GM12878 (cell line): ENCODE measurements around the gene ACACA. TPM values are rescaled to one million over a fixed set of nuclear protein-coding genes. Genes with fewer than 3 reads are reported as not detected.

Experiments used
- ATAC-seq: fragments of 200-7000 bp; cut with Tn5 transposase; 3 replicates; pipeline ENCODE4 v1.9.1; 2020; ENCODE audit warnings: mild to moderate bottlenecking, moderate library complexity
- BruUV-seq: library from RNA; stranded (reverse); fragments of 400-500 nt; replicated peaks from 2 replicates; lab custom pipeline; 2021; lab: Mats Ljungman, UMichigan
- CTCF ChIA-PET: fragments of 300-600 bp; sonication (Branson Sonifier 250); formaldehyde crosslinking; extraction: SDS; loops from one replicate; lab custom pipeline; 2021; ENCODE audit warnings: inconsistent platforms; lab: Yijun Ruan, JAX
- POLR2A ChIA-PET: fragments of 350-600 bp; formaldehyde crosslinking; extraction: SDS; loops from one replicate; lab custom pipeline; 2021; ENCODE audit warnings: inconsistent platforms; lab: Charles Lee
- RAD21 ChIA-PET: fragments of 300-600 bp; sonication (Branson Sonifier 250); formaldehyde crosslinking; loops from one replicate; lab custom pipeline; 2023; ENCODE audit warnings: antibody characterized with exemption; ENCODE audit not compliant: unreplicated experiment; lab: Charles Lee
- SMC1A ChIA-PET: fragments of 300-600 bp; sonication (Branson Sonifier 250); formaldehyde crosslinking; loops from one replicate; lab custom pipeline; 2023; ENCODE audit not compliant: unreplicated experiment, uncharacterized antibody; lab: Charles Lee
- DNase-seq: peaks from one replicate; pipeline ENCODE4 v3.0.0-alpha.2; 2011; ENCODE audit warnings: low read depth, low spot score
- FAIRE-seq: peaks from 3 replicates; lab custom pipeline; 2011; peaks lifted over from hg19 to GRCh38; lab: Jason Lieb, UNC
- H2AFZ ChIP-seq: 2 replicates; pipeline ENCODE4 v1.6.0; 2011; ENCODE audit warnings: low read depth, low read length, control low read depth; ENCODE audit not compliant: control insufficient read depth
- H3K27ac ChIP-seq: 2 replicates; pipeline ENCODE4 v1.5.1; 2011; ENCODE audit warnings: control low read depth; ENCODE audit not compliant: control insufficient read depth, insufficient read depth
- H3K27me3 ChIP-seq, 2 experiments: replicated peaks in 1 of 2; 2 replicates each; pipeline versions ENCODE4 v1.6.0 to v1.6.1; 2011; ENCODE audit warnings: low read length in 1 of 2; ENCODE audit not compliant: control insufficient read depth in 2 of 2, insufficient read depth in 2 of 2
- H3K36me3 ChIP-seq, 2 experiments: 2 replicates each; pipeline ENCODE4 v1.5.1; 2011; ENCODE audit warnings: low read length in 1 of 2; ENCODE audit not compliant: control insufficient read depth in 2 of 2, insufficient read depth in 2 of 2
- H3K4me1 ChIP-seq: 2 replicates; pipeline ENCODE4 v1.6.1; 2011; ENCODE audit warnings: mild to moderate bottlenecking, low read length, moderate library complexity, mixed read lengths; ENCODE audit not compliant: control insufficient read depth, insufficient read depth
- H3K4me2 ChIP-seq: 2 replicates; pipeline ENCODE4 v1.6.0; 2011; ENCODE audit warnings: control low read depth; ENCODE audit not compliant: control insufficient read depth, insufficient read depth
- H3K4me3 ChIP-seq: fragments of 200-600 bp; sonication (generic); 2 replicates; pipeline ENCODE4 v1.5.1; 2016
- H3K79me2 ChIP-seq: 2 replicates; pipeline ENCODE4 v1.6.0; 2011; ENCODE audit warnings: low read length; ENCODE audit not compliant: control insufficient read depth, insufficient read depth
- H3K9ac ChIP-seq: 2 replicates; pipeline ENCODE4 v1.8.0; 2011; ENCODE audit warnings: low read length, control low read depth, mixed read lengths; ENCODE audit not compliant: control insufficient read depth, insufficient read depth
- H3K9me3 ChIP-seq: replicated peaks from 3 replicates; pipeline ENCODE4 v1.5.1; 2011; ENCODE audit warnings: mild to moderate bottlenecking, low read length; ENCODE audit not compliant: control insufficient read depth, insufficient read depth
- H4K20me1 ChIP-seq: 2 replicates; pipeline ENCODE4 v1.6.0; 2011; ENCODE audit not compliant: control insufficient read depth, insufficient read depth
- BACH1 ChIP-seq: fragments of 450-650 bp; IDR thresholded peaks from 2 replicates; pipeline ENCODE4 v1.6.1; 2017; ENCODE audit warnings: mild to moderate bottlenecking, borderline replicate concordance
- JUNB ChIP-seq: IDR thresholded peaks from 2 replicates; pipeline ENCODE4 v1.6.1; 2016; ENCODE audit warnings: antibody characterized with exemption, mild to moderate bottlenecking
- NBN ChIP-seq: fragments of 450-650 bp; IDR thresholded peaks from 2 replicates; pipeline ENCODE4 v1.6.1; 2016
- RCOR1 ChIP-seq: conservative IDR thresholded peaks from 2 replicates; pipeline ENCODE4 v1.6.1; 2012; ENCODE audit warnings: low read depth, low read length, improper control_type of control experiment
- SMARCA5 ChIP-seq: fragments of 450-650 bp; IDR thresholded peaks from 2 replicates; pipeline ENCODE4 v1.6.1; 2017; ENCODE audit warnings: mild to moderate bottlenecking
- ZNF24 ChIP-seq: fragments of 450-650 bp; IDR thresholded peaks from 2 replicates; pipeline ENCODE4 v1.6.1; 2017; ENCODE audit warnings: antibody characterized with exemption, mild to moderate bottlenecking
- WGBS: methylation state at CpG from one replicate; pipeline ENCODE4 v1.1.6; 2016; ENCODE audit warnings: low lambda C conversion rate; ENCODE audit not compliant: insufficient replicate concordance, insufficient coverage; ENCODE audit errors: missing lambda C conversion rate; 5-methylcytosine and 5-hydroxymethylcytosine counted together
- in situ Hi-C: fragments of 300-500 bp; cut with MboI; formaldehyde crosslinking; loops from 9 replicates; pipeline ENCODE4 v1.14.3; 2018; ENCODE audit warnings: mixed read lengths
- intact Hi-C: fragments of 100-400 bp; cut with micrococcal nuclease; formaldehyde crosslinking; loops from one replicate; pipeline ENCODE4 v1.14.2; 2022; ENCODE audit not compliant: unreplicated experiment
- polyA plus RNA-seq, 11 experiments: library from polyadenylated mRNA; depleted of rRNA in 4 of 11; unstranded in 6 of 11; stranded (reverse) in 5 of 11; fragments of >200 nt; fragmentation: Nextera tagmentation in 4 of 11; fragmentation: Illumina TruSeq in 1 of 11; extraction: Ambion mirVana in 4 of 11; extraction: Trizol in 1 of 11; gene quantifications; 1 replicate in 1 of 11; 2 replicates in 10 of 11; pipeline versions ENCODE4 v1.2.1 to v1.2.3, GENCODE V29; 2011 to 2016; ENCODE audit warnings: inconsistent platforms in 2 of 11, missing spikeins in 2 of 11, low read depth in 1 of 11
- total RNA-seq, 4 experiments: library from RNA; depleted of rRNA in 3 of 4; stranded (reverse); fragments of >200 nt in 3 of 4; fragmentation: Illumina TruSeq in 1 of 4; extraction: Trizol in 1 of 4; gene quantifications; 2 replicates each; pipeline versions ENCODE4 v1.2.1 to v1.2.3, GENCODE V29; 2013 to 2021

ACACA gene
- total and polyA plus RNA-seq, 10 of the 15 experiments (the other 5 are each of a cell fraction or from before 2014, with no cell fraction given) = 12.9 to 74.2 (median 32.0) TPM

- no peak for DNase-seq
- ChIA-PET RAD21 (no interaction called here), CTCF (interaction anchor here (1.4 kb wide), 1 partner anchor 34 kb away, joined by 3 read pairs; no protein-coding TSS in a partner anchor), POLR2A (interaction anchor here (0.6 kb wide), 1 partner anchor 227 kb away, joined by 3 read pairs; no protein-coding TSS in a partner anchor), SMC1A (no interaction called here)
- Histone ChIP-seq H3K4me3 (no peak overlapping the region), H2AFZ (no peak overlapping the region), H3K27me3 (no peaks in the 10 kb centered on the region), H3K4me2 (no peak overlapping the region), H3K79me2 (no peaks in the 10 kb centered on the region), H3K27ac (no peak overlapping the region), H3K4me1 (no peaks in the 10 kb centered on the region), H3K9ac (no peak overlapping the region), H4K20me1 (no peaks in the 10 kb centered on the region), H3K36me3 (peaks cover 6 to 18% of the 10 kb centered on the region in 2 experiments), H3K9me3 (no peaks in the 10 kb centered on the region)
- FAIRE-seq = no peak
- in situ Hi-C loops (no loop called here), intact Hi-C loops (no loop called here)
- no peak for ATAC-seq
- TSS peak; percentile 35 for BruUV-seq
- TF ChIP-seq RCOR1 = no peak
- TF ChIP-seq ZNF24 = no peak
- WGBS = 100% methylated on average over 6 of the region's 6 CpGs
Observed at GRCh38 chr17:37274461-37274860, 132.2 kb downstream of the ACACA start.

GRCh38 chr17:37273409-37274051 lies 133.1 kb downstream of the ACACA start:
- H3K4me1 ChIP-seq = no peaks in the 10 kb centered on the region
- ATAC-seq (no peak), FAIRE-seq (no peak), DNase-seq (no peak)
- in situ Hi-C loops = no loop called here
- ChIA-PET RAD21 (no interaction called here), SMC1A (interaction anchor here (0.8 kb wide), 1 partner anchor 26 kb away, joined by 3 read pairs; no protein-coding TSS in a partner anchor), POLR2A (no interaction called here), CTCF (interaction anchor here (1.4 to 1.7 kb wide), 2 partner anchors 33 to 671 kb away, joined by 3 to 5 read pairs; no protein-coding TSS in a partner anchor)
- no peak overlapping the region for H3K4me2 ChIP-seq
- H3K79me2 ChIP-seq = no peaks in the 10 kb centered on the region
- intact Hi-C loops = no loop called here
- H3K27ac ChIP-seq = no peak overlapping the region
- H4K20me1 ChIP-seq = no peaks in the 10 kb centered on the region
- WGBS = 93% methylated on average over 3 of the region's 3 CpGs
- H3K36me3 ChIP-seq = peaks cover 6 to 22% of the 10 kb centered on the region in 2 experiments
- H3K27me3 ChIP-seq = no peaks in the 10 kb centered on the region
- no peak overlapping the region for H3K4me3 ChIP-seq
- no peak overlapping the region for H3K9ac ChIP-seq
- H3K9me3 ChIP-seq = no peaks in the 10 kb centered on the region
- no TSS peak for BruUV-seq
- no peak overlapping the region for H2AFZ ChIP-seq
- no peak for TF ChIP-seq SMARCA5
- no peak for TF ChIP-seq NBN
- no peak for TF ChIP-seq BACH1
- no peak for TF ChIP-seq JUNB
